Measurements from ENCODE around the gene IL4R. TPM values are rescaled to one million over a fixed set of nuclear protein-coding genes. Genes with fewer than 3 reads are reported as not detected.

Gene IL4R
- total RNA-seq, 1 experiment from 2014 or later: 12.0 TPM

- Histone ChIP-seq H3K79me2 (ENCODE audit: low read length) (no peaks in the 10 kb centered on the region), H3K4me2 (ENCODE audit: low read depth, low read length, poor library complexity, severe bottlenecking) (no peak overlapping the region), H3K9ac (ENCODE audit: low read length) (no peak overlapping the region), H4K20me1 (ENCODE audit: insufficient read depth, low read depth, low read length) (no peaks in the 10 kb centered on the region), H2AFZ (ENCODE audit: low read length) (no peak overlapping the region), H3K9me2 (replicated peaks; ENCODE audit: insufficient read depth, low read length) (no peaks in the 10 kb centered on the region), H3K9me3 (ENCODE audit: low read length) (no peaks in the 10 kb centered on the region), H3K4me3 (ENCODE audit: low read length) (no peak overlapping the region), H3K4me1 (ENCODE audit: low read length) (no peaks in the 10 kb centered on the region), H3K27me3 (ENCODE audit: low read length) (no peaks in the 10 kb centered on the region), H3K36me3 (ENCODE audit: insufficient read depth, low read length) (no peaks in the 10 kb centered on the region), H3K27ac (ENCODE audit: low read length) (no peak overlapping the region)
- DNase-seq: no peak
These were observed 28.2 kb downstream of the IL4R start for GRCh38 chr16:27341971-27342370.

GRCh38 chr16:27344721-27345120 is 30.9 kb downstream of the IL4R start:
- Histone ChIP-seq H3K4me3 (ENCODE audit: low read length) (no peak overlapping the region), H3K27me3 (ENCODE audit: low read length) (no peaks in the 10 kb centered on the region), H3K4me1 (ENCODE audit: low read length) (no peaks in the 10 kb centered on the region), H2AFZ (ENCODE audit: low read length) (no peak overlapping the region), H3K36me3 (ENCODE audit: insufficient read depth, low read length) (no peaks in the 10 kb centered on the region), H3K79me2 (ENCODE audit: low read length) (no peaks in the 10 kb centered on the region), H3K9me3 (ENCODE audit: low read length) (no peaks in the 10 kb centered on the region), H3K4me2 (ENCODE audit: low read depth, low read length, poor library complexity, severe bottlenecking) (no peak overlapping the region), H3K27ac (ENCODE audit: low read length) (no peak overlapping the region), H4K20me1 (ENCODE audit: insufficient read depth, low read depth, low read length) (no peaks in the 10 kb centered on the region), H3K9ac (ENCODE audit: low read length) (no peak overlapping the region), H3K9me2 (replicated peaks; ENCODE audit: insufficient read depth, low read length) (no peaks in the 10 kb centered on the region)
- no peak for DNase-seq

GRCh38 chr16:27345201-27345600 is 31.4 kb downstream of the IL4R start:
- H4K20me1 ChIP-seq (ENCODE audit: insufficient read depth, low read depth, low read length): no peaks in the 10 kb centered on the region
- H3K4me1 ChIP-seq (ENCODE audit: low read length): no peaks in the 10 kb centered on the region
- H3K9ac ChIP-seq (ENCODE audit: low read length): no peak overlapping the region
- H3K36me3 ChIP-seq (ENCODE audit: insufficient read depth, low read length): no peaks in the 10 kb centered on the region
- no peak overlapping the region for H3K4me2 ChIP-seq (ENCODE audit: low read depth, low read length, poor library complexity, severe bottlenecking)
- no peaks in the 10 kb centered on the region for H3K79me2 ChIP-seq (ENCODE audit: low read length)
- no peak for DNase-seq
- H3K4me3 ChIP-seq (ENCODE audit: low read length): no peak overlapping the region
- no peaks in the 10 kb centered on the region for H3K27me3 ChIP-seq (ENCODE audit: low read length)
- no peak overlapping the region for H3K27ac ChIP-seq (ENCODE audit: low read length)
- no peaks in the 10 kb centered on the region for H3K9me3 ChIP-seq (ENCODE audit: low read length)
- no peaks in the 10 kb centered on the region for H3K9me2 ChIP-seq (replicated peaks; ENCODE audit: insufficient read depth, low read length)
- H2AFZ ChIP-seq (ENCODE audit: low read length): no peak overlapping the region

- H3K9me2 ChIP-seq (replicated peaks; ENCODE audit: insufficient read depth, low read length): no peaks in the 10 kb centered on the region
- H3K27ac ChIP-seq (ENCODE audit: low read length): no peak overlapping the region
- no peak for DNase-seq
- no peaks in the 10 kb centered on the region for H4K20me1 ChIP-seq (ENCODE audit: insufficient read depth, low read depth, low read length)
- H3K79me2 ChIP-seq (ENCODE audit: low read length): no peaks in the 10 kb centered on the region
- no peaks in the 10 kb centered on the region for H3K4me1 ChIP-seq (ENCODE audit: low read length)
- H3K4me2 ChIP-seq (ENCODE audit: low read depth, low read length, poor library complexity, severe bottlenecking): no peak overlapping the region
- H3K9ac ChIP-seq (ENCODE audit: low read length): no peak overlapping the region
- no peaks in the 10 kb centered on the region for H3K27me3 ChIP-seq (ENCODE audit: low read length)
- no peaks in the 10 kb centered on the region for H3K9me3 ChIP-seq (ENCODE audit: low read length)
- H2AFZ ChIP-seq (ENCODE audit: low read length): no peak overlapping the region
- H3K4me3 ChIP-seq (ENCODE audit: low read length): no peak overlapping the region
- H3K36me3 ChIP-seq (ENCODE audit: insufficient read depth, low read length): no peaks in the 10 kb centered on the region
These were observed 33.0 kb downstream of the IL4R start for GRCh38 chr16:27346819-27347218.

GRCh38 chr16:27347930-27348685 is 34.3 kb downstream of the IL4R start:
- Histone ChIP-seq H4K20me1 (ENCODE audit: insufficient read depth, low read depth, low read length) (no peaks in the 10 kb centered on the region), H3K4me2 (ENCODE audit: low read depth, low read length, poor library complexity, severe bottlenecking) (no peak overlapping the region), H3K79me2 (ENCODE audit: low read length) (no peaks in the 10 kb centered on the region), H3K4me1 (ENCODE audit: low read length) (no peaks in the 10 kb centered on the region), H3K27me3 (ENCODE audit: low read length) (no peaks in the 10 kb centered on the region), H2AFZ (ENCODE audit: low read length) (no peak overlapping the region), H3K27ac (ENCODE audit: low read length) (no peak overlapping the region), H3K36me3 (ENCODE audit: insufficient read depth, low read length) (no peaks in the 10 kb centered on the region), H3K9ac (ENCODE audit: low read length) (no peak overlapping the region), H3K9me3 (ENCODE audit: low read length) (no peaks in the 10 kb centered on the region), H3K9me2 (replicated peaks; ENCODE audit: insufficient read depth, low read length) (no peaks in the 10 kb centered on the region), H3K4me3 (ENCODE audit: low read length) (no peak overlapping the region)
- DNase-seq: no peak

DNA sequence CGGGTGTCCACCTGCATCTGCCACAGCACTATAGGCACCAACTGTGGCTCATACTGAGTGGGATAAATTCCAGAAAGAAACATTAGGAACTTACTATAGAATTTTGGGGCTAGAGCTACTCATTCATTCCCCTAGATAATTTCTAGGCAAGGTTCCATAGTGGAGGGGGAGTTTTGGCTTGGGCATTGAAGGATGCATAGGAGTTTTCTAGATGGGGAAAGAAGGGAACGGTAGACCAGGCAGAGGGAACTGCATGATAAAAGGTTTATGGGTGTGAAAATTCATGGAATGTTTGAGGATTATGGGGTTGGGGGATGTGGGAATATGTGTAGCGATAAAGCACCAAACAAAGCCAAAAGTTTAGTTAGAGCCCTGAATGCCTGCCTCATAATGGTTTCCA is 35.5 kb downstream of the IL4R start:
- Histone ChIP-seq H3K27me3 (ENCODE audit: low read length) (no peaks in the 10 kb centered on the region), H3K36me3 (ENCODE audit: insufficient read depth, low read length) (no peaks in the 10 kb centered on the region), H4K20me1 (ENCODE audit: insufficient read depth, low read depth, low read length) (no peaks in the 10 kb centered on the region), H3K4me1 (ENCODE audit: low read length) (no peaks in the 10 kb centered on the region), H3K9me2 (replicated peaks; ENCODE audit: insufficient read depth, low read length) (no peaks in the 10 kb centered on the region), H3K9ac (ENCODE audit: low read length) (no peak overlapping the region), H3K4me2 (ENCODE audit: low read depth, low read length, poor library complexity, severe bottlenecking) (no peak overlapping the region), H3K79me2 (ENCODE audit: low read length) (no peaks in the 10 kb centered on the region), H3K9me3 (ENCODE audit: low read length) (peaks cover 4% of the 10 kb centered on the region; the same call in 1 of the 2 replicates), H3K27ac (ENCODE audit: low read length) (no peak overlapping the region), H3K4me3 (ENCODE audit: low read length) (no peak overlapping the region), H2AFZ (ENCODE audit: low read length) (no peak overlapping the region)
- DNase-seq: no peak

GRCh38 chr16:27350006-27350405 is 36.2 kb downstream of the IL4R start:
- no peaks in the 10 kb centered on the region for H3K9me2 ChIP-seq (replicated peaks; ENCODE audit: insufficient read depth, low read length)
- H2AFZ ChIP-seq (ENCODE audit: low read length): no peak overlapping the region
- DNase-seq: no peak
- no peaks in the 10 kb centered on the region for H4K20me1 ChIP-seq (ENCODE audit: insufficient read depth, low read depth, low read length)
- H3K9me3 ChIP-seq (ENCODE audit: low read length): peaks cover 4% of the 10 kb centered on the region; the same call in 1 of the 2 replicates
- no peak overlapping the region for H3K27ac ChIP-seq (ENCODE audit: low read length)
- H3K79me2 ChIP-seq (ENCODE audit: low read length): no peaks in the 10 kb centered on the region
- H3K4me2 ChIP-seq (ENCODE audit: low read depth, low read length, poor library complexity, severe bottlenecking): no peak overlapping the region
- no peak overlapping the region for H3K4me3 ChIP-seq (ENCODE audit: low read length)
- no peak overlapping the region for H3K9ac ChIP-seq (ENCODE audit: low read length)
- H3K36me3 ChIP-seq (ENCODE audit: insufficient read depth, low read length): no peaks in the 10 kb centered on the region
- no peaks in the 10 kb centered on the region for H3K27me3 ChIP-seq (ENCODE audit: low read length)
- H3K4me1 ChIP-seq (ENCODE audit: low read length): no peaks in the 10 kb centered on the region

GRCh38 chr16:27351989-27352388 is 38.2 kb downstream of the IL4R start:
- Histone ChIP-seq H3K4me2 (ENCODE audit: low read depth, low read length, poor library complexity, severe bottlenecking) (no peak overlapping the region), H3K9me2 (replicated peaks; ENCODE audit: insufficient read depth, low read length) (no peaks in the 10 kb centered on the region), H3K27ac (ENCODE audit: low read length) (no peak overlapping the region), H3K4me1 (ENCODE audit: low read length) (no peaks in the 10 kb centered on the region), H3K4me3 (ENCODE audit: low read length) (no peak overlapping the region), H3K79me2 (ENCODE audit: low read length) (no peaks in the 10 kb centered on the region), H3K9me3 (ENCODE audit: low read length) (peaks cover 4% of the 10 kb centered on the region; the same call in 1 of the 2 replicates), H4K20me1 (ENCODE audit: insufficient read depth, low read depth, low read length) (no peaks in the 10 kb centered on the region), H3K9ac (ENCODE audit: low read length) (no peak overlapping the region), H2AFZ (ENCODE audit: low read length) (no peak overlapping the region), H3K27me3 (ENCODE audit: low read length) (no peaks in the 10 kb centered on the region), H3K36me3 (ENCODE audit: insufficient read depth, low read length) (no peaks in the 10 kb centered on the region)
- no peak for DNase-seq
